Amygdala (tissue), 56 donors: Measurements from ENCODE around the gene LRMDA.
"Not testable (repeated sequence)": the region's sequence is repeated elsewhere in the genome, so short reads cannot be mapped to it uniquely, and the experiment has no call there.

Experiments used
- DNase-seq, 56 donors: peaks; one replicate each; lab custom pipeline; 2025; lab: John Stamatoyannopoulos, UW

The LRMDA gene

GRCh38 chr10:75498884-75499350 is 67.5 kb downstream of the LRMDA start:
- no peak for DNase-seq

GRCh38 chr10:75499556-75500160 is 68.2 kb downstream of the LRMDA start:
- no peak for DNase-seq

GRCh38 chr10:75502389-75502788 is 71.0 kb downstream of the LRMDA start:
- no peak for DNase-seq

GRCh38 chr10:75502838-75503237 is 71.4 kb downstream of the LRMDA start:
- DNase-seq: no peak

GRCh38 chr10:75505293-75505692 is 73.9 kb downstream of the LRMDA start:
- no peak for DNase-seq

- no peak for DNase-seq
These were observed 74.5 kb downstream of the LRMDA start for GRCh38 chr10:75505840-75506506.

GRCh38 chr10:75506930-75507329 is 75.5 kb downstream of the LRMDA start:
- DNase-seq: no peak

- DNase-seq: no peak
These were observed 76.0 kb downstream of the LRMDA start for GRCh38 chr10:75507469-75507868.

- no peak for DNase-seq
These were observed 76.9 kb downstream of the LRMDA start for GRCh38 chr10:75508239-75508813.

- DNase-seq: no peak
These were observed 77.4 kb downstream of the LRMDA start for GRCh38 chr10:75508814-75509306.

GRCh38 chr10:75509706-75510105 is 78.3 kb downstream of the LRMDA start:
- DNase-seq: no peak

- DNase-seq: no peak
These were observed 79.6 kb downstream of the LRMDA start for GRCh38 chr10:75511011-75511410.

- DNase-seq: no peak
These were observed 80.9 kb downstream of the LRMDA start for GRCh38 chr10:75512203-75512933.

GRCh38 chr10:75513292-75513885 is 82.0 kb downstream of the LRMDA start:
- DNase-seq: no peak

- DNase-seq: no peak
These were observed 83.4 kb downstream of the LRMDA start for GRCh38 chr10:75514830-75515229.

- not testable (repeated sequence) for DNase-seq
These were observed 84.7 kb downstream of the LRMDA start for GRCh38 chr10:75516154-75516553.

- not testable (repeated sequence) for DNase-seq
These were observed 87.8 kb downstream of the LRMDA start for GRCh38 chr10:75519213-75519612.

- not testable (repeated sequence) for DNase-seq
These were observed 89.9 kb downstream of the LRMDA start for GRCh38 chr10:75521194-75521829.

GRCh38 chr10:75525067-75525466 is 93.6 kb downstream of the LRMDA start:
- no peak for DNase-seq

- no peak for DNase-seq
These were observed 94.2 kb downstream of the LRMDA start for GRCh38 chr10:75525646-75526045.
